GM19328 (cell line): ENCODE data around the gene FABP6.
A peak's percentile ranks its signal among the peaks of the same experiment; 100 is the strongest.
"Not testable (repeated sequence)": the region's sequence is repeated elsewhere in the genome, so short reads cannot be mapped to it uniquely, and the experiment has no call there.

Experiments used
- ATAC-seq: cut with Tn5 transposase; IDR thresholded peaks from one replicate; pipeline ENCODE4 v1.9.1; 2021; ENCODE audit warnings: mild to moderate bottlenecking, moderate library complexity; ENCODE audit not compliant: unreplicated experiment

The FABP6 gene

GRCh38 chr5:160229190-160229742 is at the start of gene FABP6:
Gene FABP6, plus strand, starts transcription at chr5:160229506. Its CDS starts 52 bp downstream, at chr5:160229558.
- no peak for ATAC-seq

- no peak for ATAC-seq
These were observed 48.4 kb upstream of the FABP6 start for GRCh38 chr5:160180931-160181330.

GRCh38 chr5:160181965-160182622 is 47.2 kb upstream of the FABP6 start:
- ATAC-seq: no peak

GRCh38 chr5:160183075-160183474 is 46.2 kb upstream of the FABP6 start:
- ATAC-seq: no peak

GRCh38 chr5:160185626-160186360 is 43.5 kb upstream of the FABP6 start:
- ATAC-seq: no peak

- no peak for ATAC-seq
These were observed 42.8 kb upstream of the FABP6 start for GRCh38 chr5:160186480-160186879.

- no peak for ATAC-seq
These were observed 42.2 kb upstream of the FABP6 start for GRCh38 chr5:160187091-160187490.

GRCh38 chr5:160188141-160189015 is 40.9 kb upstream of the FABP6 start:
- ATAC-seq: no peak

GRCh38 chr5:160192424-160192823 is 36.9 kb upstream of the FABP6 start:
- no peak for ATAC-seq

GRCh38 chr5:160193076-160193475 is 36.2 kb upstream of the FABP6 start:
- not testable (repeated sequence) for ATAC-seq

- ATAC-seq: not testable (repeated sequence)
These were observed 35.5 kb upstream of the FABP6 start for GRCh38 chr5:160193790-160194189.

GRCh38 chr5:160197341-160198144 is 31.8 kb upstream of the FABP6 start:
- ATAC-seq: no peak

GRCh38 chr5:160198146-160198545 is 31.2 kb upstream of the FABP6 start:
- ATAC-seq: no peak

- ATAC-seq: no peak
These were observed 30.4 kb upstream of the FABP6 start for GRCh38 chr5:160198841-160199409.

- ATAC-seq: peak; percentile 97
These were observed 29.8 kb upstream of the FABP6 start for GRCh38 chr5:160199410-160199911.

- ATAC-seq: no peak
These were observed 22.2 kb upstream of the FABP6 start for GRCh38 chr5:160207061-160207460.

GRCh38 chr5:160209917-160210316 is 19.4 kb upstream of the FABP6 start:
- no peak for ATAC-seq

- ATAC-seq: no peak
These were observed 18.7 kb upstream of the FABP6 start for GRCh38 chr5:160210606-160211005.

- no peak for ATAC-seq
These were observed 18.0 kb upstream of the FABP6 start for GRCh38 chr5:160211352-160211751.

- ATAC-seq: no peak
These were observed 15.8 kb upstream of the FABP6 start for GRCh38 chr5:160213537-160213936.
